GM12864 (cell line): ENCODE measurements around the gene KIF26B.
"Not testable (repeated sequence)": the region's sequence is repeated elsewhere in the genome, so short reads cannot be mapped to it uniquely, and the experiment has no call there.

Source experiments
- DNase-seq: peaks from one replicate; pipeline ENCODE4 v3.0.0-alpha.2; 2011; ENCODE audit warnings: low read depth
- H3K4me3 ChIP-seq: 2 replicates; pipeline ENCODE4 v1.5.1; 2011; ENCODE audit warnings: mild to moderate bottlenecking, low read depth, low read length, control low read depth
- TF ChIP-seq, protein P1 (sequence below): IDR thresholded peaks from 2 replicates; pipeline ENCODE4 v1.5.1; 2011; ENCODE audit warnings: low read depth, mild to moderate bottlenecking, moderate library complexity, low read length, control low read depth, inconsistent platforms; ENCODE audit errors: missing control alignments

The KIF26B gene

GRCh38 chr1:245124241-245124640 is 30.5 kb upstream of the KIF26B start:
- DNase-seq, result no peak
- no peak overlapping the region for H3K4me3 ChIP-seq
- TF ChIP-seq, protein P1, sequence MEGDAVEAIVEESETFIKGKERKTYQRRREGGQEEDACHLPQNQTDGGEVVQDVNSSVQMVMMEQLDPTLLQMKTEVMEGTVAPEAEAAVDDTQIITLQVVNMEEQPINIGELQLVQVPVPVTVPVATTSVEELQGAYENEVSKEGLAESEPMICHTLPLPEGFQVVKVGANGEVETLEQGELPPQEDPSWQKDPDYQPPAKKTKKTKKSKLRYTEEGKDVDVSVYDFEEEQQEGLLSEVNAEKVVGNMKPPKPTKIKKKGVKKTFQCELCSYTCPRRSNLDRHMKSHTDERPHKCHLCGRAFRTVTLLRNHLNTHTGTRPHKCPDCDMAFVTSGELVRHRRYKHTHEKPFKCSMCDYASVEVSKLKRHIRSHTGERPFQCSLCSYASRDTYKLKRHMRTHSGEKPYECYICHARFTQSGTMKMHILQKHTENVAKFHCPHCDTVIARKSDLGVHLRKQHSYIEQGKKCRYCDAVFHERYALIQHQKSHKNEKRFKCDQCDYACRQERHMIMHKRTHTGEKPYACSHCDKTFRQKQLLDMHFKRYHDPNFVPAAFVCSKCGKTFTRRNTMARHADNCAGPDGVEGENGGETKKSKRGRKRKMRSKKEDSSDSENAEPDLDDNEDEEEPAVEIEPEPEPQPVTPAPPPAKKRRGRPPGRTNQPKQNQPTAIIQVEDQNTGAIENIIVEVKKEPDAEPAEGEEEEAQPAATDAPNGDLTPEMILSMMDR, result no peak

DNA sequence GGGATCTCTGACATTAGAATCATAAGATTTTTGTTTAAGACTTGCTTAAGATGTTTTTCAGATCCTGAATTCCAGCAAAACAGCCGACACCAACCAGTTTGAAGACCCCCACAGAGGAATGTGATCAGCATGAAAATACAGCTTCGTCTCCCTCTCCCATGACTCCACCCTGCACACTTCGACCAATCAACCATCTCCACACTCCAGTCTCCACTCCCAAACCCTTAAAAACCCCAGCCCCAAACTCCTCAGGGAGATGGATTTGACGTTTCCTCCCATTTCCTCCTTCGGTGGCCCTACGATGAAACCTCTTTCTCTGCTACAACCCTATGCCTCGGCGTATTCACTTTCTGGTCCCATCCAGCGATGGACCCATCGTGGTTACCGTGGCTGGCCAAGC is 30.1 kb upstream of the KIF26B start:
- TF ChIP-seq, protein P1, result no peak
- no peak for DNase-seq
- H3K4me3 ChIP-seq, result no peak overlapping the region

DNA sequence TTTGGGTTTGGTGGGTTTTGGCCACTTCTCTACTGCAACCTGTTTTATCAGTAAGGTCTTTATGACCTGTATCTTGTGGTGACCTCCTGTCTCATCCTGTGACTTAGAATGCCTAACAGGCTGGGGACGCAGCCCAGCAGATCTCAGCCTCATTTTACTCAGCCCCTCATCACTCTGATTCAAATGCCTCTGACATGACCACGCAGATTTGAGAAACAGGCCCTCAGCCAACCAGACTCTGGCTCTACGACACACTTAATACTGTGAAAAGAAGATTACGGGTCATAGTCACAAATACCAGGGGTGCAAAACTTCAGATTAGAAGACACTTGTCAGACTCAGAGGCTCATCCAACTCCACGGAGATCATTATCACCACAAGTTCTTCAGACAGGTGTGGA is 28.3 kb upstream of the KIF26B start:
- TF ChIP-seq, protein P1, result no peak
- no peak for DNase-seq
- H3K4me3 ChIP-seq, result no peak overlapping the region

DNA sequence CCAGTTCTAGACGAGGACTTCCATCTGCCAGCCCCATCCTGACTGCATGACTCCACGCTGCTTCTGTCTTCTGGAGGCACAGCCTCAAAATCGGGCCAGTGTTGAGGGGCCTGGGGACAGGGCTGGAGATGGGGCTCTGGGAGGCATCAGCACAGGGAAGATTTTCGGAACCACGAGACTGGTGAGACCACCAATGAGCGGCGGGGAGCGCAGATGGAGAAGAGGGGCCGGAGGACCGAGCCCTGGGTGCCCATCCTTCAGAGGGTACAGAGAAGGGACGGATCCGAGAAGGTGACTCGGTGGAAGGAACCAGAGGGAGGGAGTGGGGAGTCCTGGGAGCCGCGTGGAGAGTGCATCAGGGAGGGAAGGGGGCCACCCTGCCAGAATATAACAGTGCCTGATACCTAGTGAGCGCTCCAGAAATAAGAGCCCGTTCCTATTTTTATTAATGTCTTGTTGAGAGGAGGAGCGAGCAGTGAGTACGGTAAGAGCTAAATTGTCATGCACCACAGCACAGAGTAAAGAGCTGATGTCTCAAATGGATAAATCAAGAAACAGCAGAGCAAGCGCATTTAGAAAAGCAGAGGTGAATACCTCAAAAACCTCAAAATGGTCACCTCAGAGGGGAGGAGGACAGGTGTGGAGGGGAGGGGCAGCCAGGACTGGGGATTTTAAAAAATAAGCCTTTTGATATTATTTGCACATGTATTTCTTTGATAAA is 26.2 kb upstream of the KIF26B start:
- no peak overlapping the region for H3K4me3 ChIP-seq
- DNase-seq, result no peak
- TF ChIP-seq, protein P1, result no peak

- TF ChIP-seq, protein P1, result no peak
- DNase-seq, result no peak
- H3K4me3 ChIP-seq, result no peak overlapping the region
These were observed 25.2 kb upstream of the KIF26B start for GRCh38 chr1:245129319-245130240.

- not testable (repeated sequence) for DNase-seq
These were observed 24.3 kb upstream of the KIF26B start for GRCh38 chr1:245130281-245131025.

GRCh38 chr1:245131026-245131393 is 23.8 kb upstream of the KIF26B start:
- TF ChIP-seq, protein P1, result no peak
- no peak overlapping the region for H3K4me3 ChIP-seq
- DNase-seq, result no peak

More at GRCh38 chr1:245130281-245131025, 24.3 kb upstream of the KIF26B start:
- H3K4me3 ChIP-seq, result not testable (repeated sequence)
